HG02981 (cell line): Measurements from ENCODE around the gene PRDX1.
"Not testable (repeated sequence)": the region's sequence is repeated elsewhere in the genome, so short reads cannot be mapped to it uniquely, and the experiment has no call there.

Experiments used
- ATAC-seq: cut with Tn5 transposase; IDR thresholded peaks from one replicate; pipeline ENCODE4 v1.9.1; 2021; ENCODE audit warnings: mild to moderate bottlenecking, moderate library complexity; ENCODE audit not compliant: unreplicated experiment

Gene PRDX1

DNA sequence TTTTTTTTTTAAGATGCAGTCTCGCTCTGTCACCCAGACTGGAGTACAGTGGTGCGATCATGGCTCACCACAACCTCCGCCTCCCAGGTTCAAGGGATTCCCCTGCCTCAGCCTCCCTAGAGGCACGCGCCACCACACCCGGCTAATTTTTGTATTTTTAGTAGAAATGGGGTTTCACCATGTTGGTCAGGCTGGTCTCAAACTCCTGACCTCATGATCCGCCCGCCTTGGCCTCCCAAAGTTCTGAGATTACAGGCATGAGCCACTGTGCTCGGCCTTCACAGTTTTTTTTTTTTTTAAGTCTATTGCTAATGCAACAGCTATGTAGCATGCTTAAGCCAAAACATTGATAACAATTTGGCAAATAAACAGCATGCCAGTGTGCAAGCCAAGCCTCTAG is 54.3 kb downstream of the PRDX1 start:
- ATAC-seq, result not testable (repeated sequence)

DNA sequence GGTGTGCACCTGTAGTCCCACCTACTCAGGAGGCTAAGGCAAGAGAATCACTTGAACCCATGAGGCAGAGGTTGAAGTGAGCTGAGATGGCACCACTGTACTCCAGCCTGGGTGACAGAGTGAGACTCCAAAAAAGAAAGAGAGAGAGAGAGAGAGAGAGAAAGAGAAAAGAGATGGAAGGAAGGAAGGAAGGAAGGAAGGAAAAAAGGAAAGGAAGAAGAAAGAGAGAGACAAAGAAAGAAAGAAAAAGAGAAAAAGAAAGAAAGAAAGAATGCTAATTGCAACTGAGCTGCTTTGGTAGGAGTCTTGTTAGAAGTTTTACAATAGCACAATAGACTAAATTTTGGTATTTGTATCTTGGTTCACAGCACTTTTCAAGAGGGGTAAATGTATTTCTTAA is 56.4 kb downstream of the PRDX1 start:
- no peak for ATAC-seq
